Activated T-helper 17 cell treated with anti-CD3 and anti-CD28 coated beads, Interleukin-2, amount 50 U/mL, for 72 hours (primary cell): ENCODE results near the gene CFAP46. TPM values are rescaled to one million over a fixed set of nuclear protein-coding genes. Genes with fewer than 3 reads are reported as not detected.
"Not testable (repeated sequence)": the region's sequence is repeated elsewhere in the genome, so short reads cannot be mapped to it uniquely, and the experiment has no call there.

Source experiments
- ATAC-seq: fragments of 150-1000 bp; cut with Tn5 transposase; replicated peaks from 2 replicates; pipeline ENCODE4 v1.10.0; 2021; ENCODE audit warnings: mild to moderate bottlenecking, moderate library complexity
- H3K27ac Mint-ChIP-seq: one replicate; pipeline ENCODE4 v1.8.0; 2022; ENCODE audit warnings: mixed read lengths
- H3K27me3 Mint-ChIP-seq: one replicate; pipeline ENCODE4 v1.8.0; 2022; ENCODE audit warnings: mixed read lengths
- H3K36me3 Mint-ChIP-seq: one replicate; pipeline ENCODE4 v1.8.0; 2022; ENCODE audit warnings: low read depth, mild to moderate bottlenecking, mixed read lengths
- H3K4me1 Mint-ChIP-seq: one replicate; pipeline ENCODE4 v1.8.0; 2022; ENCODE audit warnings: mixed read lengths
- H3K4me3 Mint-ChIP-seq: one replicate; pipeline ENCODE4 v1.8.0; 2022; ENCODE audit warnings: mild to moderate bottlenecking, mixed read lengths
- H3K9me3 Mint-ChIP-seq: one replicate; pipeline ENCODE4 v1.8.0; 2022; ENCODE audit warnings: mixed read lengths
- total RNA-seq, 2 donors: library from RNA; stranded (reverse); gene quantifications; one replicate each; pipeline ENCODE4 v1.2.3, GENCODE V29; 2022

Gene CFAP46
- total RNA-seq, 2 donors from 2014 or later = not detected

GRCh38 chr10:132804785-132805426 is 137.5 kb downstream of the CFAP46 start:
- Mint-ChIP-seq H3K27ac (no peak overlapping the region), H3K36me3 (no peaks in the 10 kb centered on the region), H3K27me3 (peaks cover 3% of the 10 kb centered on the region), H3K4me1 (no peaks in the 10 kb centered on the region), H3K9me3 (no peaks in the 10 kb centered on the region), H3K4me3 (no peak overlapping the region)
- ATAC-seq = no peak

GRCh38 chr10:132804287-132804686 is 138.1 kb downstream of the CFAP46 start:
- H3K27me3 Mint-ChIP-seq = peaks cover 3% of the 10 kb centered on the region
- no peak overlapping the region for H3K4me3 Mint-ChIP-seq
- no peak overlapping the region for H3K27ac Mint-ChIP-seq
- H3K4me1 Mint-ChIP-seq = no peaks in the 10 kb centered on the region
- ATAC-seq = no peak
- H3K9me3 Mint-ChIP-seq = no peaks in the 10 kb centered on the region
- H3K36me3 Mint-ChIP-seq = no peaks in the 10 kb centered on the region

GRCh38 chr10:132803416-132804210 is 138.8 kb downstream of the CFAP46 start:
- no peaks in the 10 kb centered on the region for H3K36me3 Mint-ChIP-seq
- no peak overlapping the region for H3K4me3 Mint-ChIP-seq
- H3K27ac Mint-ChIP-seq = no peak overlapping the region
- H3K27me3 Mint-ChIP-seq = peaks cover 3% of the 10 kb centered on the region
- H3K9me3 Mint-ChIP-seq = no peaks in the 10 kb centered on the region
- no peak for ATAC-seq
- no peaks in the 10 kb centered on the region for H3K4me1 Mint-ChIP-seq

GRCh38 chr10:132802694-132803320 is 139.6 kb downstream of the CFAP46 start:
- H3K27ac Mint-ChIP-seq = no peak overlapping the region
- H3K9me3 Mint-ChIP-seq = no peaks in the 10 kb centered on the region
- H3K4me1 Mint-ChIP-seq = no peaks in the 10 kb centered on the region
- no peaks in the 10 kb centered on the region for H3K36me3 Mint-ChIP-seq
- H3K4me3 Mint-ChIP-seq = no peak overlapping the region
- H3K27me3 Mint-ChIP-seq = peaks cover 3% of the 10 kb centered on the region
- ATAC-seq = no peak

- H3K27me3 Mint-ChIP-seq = peaks cover 3% of the 10 kb centered on the region
- H3K9me3 Mint-ChIP-seq = no peaks in the 10 kb centered on the region
- no peaks in the 10 kb centered on the region for H3K36me3 Mint-ChIP-seq
These were observed 140.3 kb downstream of the CFAP46 start for GRCh38 chr10:132802048-132802447.

GRCh38 chr10:132799865-132800264 is 142.5 kb downstream of the CFAP46 start:
- H3K36me3 Mint-ChIP-seq = no peaks in the 10 kb centered on the region
- no peaks in the 10 kb centered on the region for H3K4me1 Mint-ChIP-seq
- ATAC-seq = no peak
- H3K9me3 Mint-ChIP-seq = no peaks in the 10 kb centered on the region
- peaks cover 3% of the 10 kb centered on the region for H3K27me3 Mint-ChIP-seq
- no peak overlapping the region for H3K4me3 Mint-ChIP-seq
- no peak overlapping the region for H3K27ac Mint-ChIP-seq

More at GRCh38 chr10:132802048-132802447, 140.3 kb downstream of the CFAP46 start:
- ATAC-seq = no peak
- Mint-ChIP-seq H3K27ac (no peak overlapping the region), H3K4me1 (no peaks in the 10 kb centered on the region), H3K4me3 (no peak overlapping the region)

- Mint-ChIP-seq H3K4me3 (no peak overlapping the region), H3K9me3 (no peaks in the 10 kb centered on the region), H3K36me3 (no peaks in the 10 kb centered on the region), H3K4me1 (no peaks in the 10 kb centered on the region), H3K27me3 (no peaks in the 10 kb centered on the region), H3K27ac (no peak overlapping the region)
- ATAC-seq = no peak
These were observed 143.5 kb downstream of the CFAP46 start for GRCh38 chr10:132798876-132799275.

GRCh38 chr10:132798403-132798802 is 144.0 kb downstream of the CFAP46 start:
- no peaks in the 10 kb centered on the region for H3K27me3 Mint-ChIP-seq
- H3K36me3 Mint-ChIP-seq = no peaks in the 10 kb centered on the region
- no peak for ATAC-seq
- no peak overlapping the region for H3K4me3 Mint-ChIP-seq
- no peaks in the 10 kb centered on the region for H3K9me3 Mint-ChIP-seq
- no peak overlapping the region for H3K27ac Mint-ChIP-seq
- H3K4me1 Mint-ChIP-seq = no peaks in the 10 kb centered on the region

- not testable (repeated sequence) for H3K4me1 Mint-ChIP-seq, ATAC-seq, H3K27ac Mint-ChIP-seq, H3K9me3 Mint-ChIP-seq, H3K36me3 Mint-ChIP-seq, H3K4me3 Mint-ChIP-seq, H3K27me3 Mint-ChIP-seq
These were observed 144.4 kb downstream of the CFAP46 start for GRCh38 chr10:132797986-132798385.

GRCh38 chr10:132796846-132797245 is 145.5 kb downstream of the CFAP46 start:
- no peaks in the 10 kb centered on the region for H3K9me3 Mint-ChIP-seq

GRCh38 chr10:132793871-132794849 is 148.2 kb downstream of the CFAP46 start:
- H3K27ac Mint-ChIP-seq = no peak overlapping the region

More at GRCh38 chr10:132796846-132797245, 145.5 kb downstream of the CFAP46 start:
- Mint-ChIP-seq H3K36me3 (no peaks in the 10 kb centered on the region), H3K4me3 (no peak overlapping the region), H3K27me3 (no peaks in the 10 kb centered on the region), H3K27ac (no peak overlapping the region), H3K4me1 (no peaks in the 10 kb centered on the region)
- ATAC-seq = no peak

GRCh38 chr10:132793213-132793612 is 149.2 kb downstream of the CFAP46 start:
- H3K27ac Mint-ChIP-seq = no peak overlapping the region
- H3K4me3 Mint-ChIP-seq = no peak overlapping the region
- H3K36me3 Mint-ChIP-seq = no peaks in the 10 kb centered on the region
- H3K27me3 Mint-ChIP-seq = no peaks in the 10 kb centered on the region
- H3K4me1 Mint-ChIP-seq = no peaks in the 10 kb centered on the region
- no peaks in the 10 kb centered on the region for H3K9me3 Mint-ChIP-seq
- ATAC-seq = no peak

More at GRCh38 chr10:132793871-132794849, 148.2 kb downstream of the CFAP46 start:
- no peaks in the 10 kb centered on the region for H3K4me1 Mint-ChIP-seq
- ATAC-seq = no peak
- no peaks in the 10 kb centered on the region for H3K36me3 Mint-ChIP-seq
- no peak overlapping the region for H3K4me3 Mint-ChIP-seq
- H3K9me3 Mint-ChIP-seq = no peaks in the 10 kb centered on the region
- H3K27me3 Mint-ChIP-seq = no peaks in the 10 kb centered on the region

GRCh38 chr10:132792796-132793195 is 149.6 kb downstream of the CFAP46 start:
- H3K9me3 Mint-ChIP-seq = no peaks in the 10 kb centered on the region
- H3K4me3 Mint-ChIP-seq = no peak overlapping the region
- H3K4me1 Mint-ChIP-seq = no peaks in the 10 kb centered on the region
- ATAC-seq = no peak
- H3K36me3 Mint-ChIP-seq = no peaks in the 10 kb centered on the region
- no peak overlapping the region for H3K27ac Mint-ChIP-seq
- H3K27me3 Mint-ChIP-seq = no peaks in the 10 kb centered on the region

- not testable (repeated sequence) for H3K27ac Mint-ChIP-seq, H3K36me3 Mint-ChIP-seq, H3K27me3 Mint-ChIP-seq, H3K9me3 Mint-ChIP-seq, ATAC-seq, H3K4me1 Mint-ChIP-seq, H3K4me3 Mint-ChIP-seq
These were observed 150.3 kb downstream of the CFAP46 start for GRCh38 chr10:132792099-132792498.
